BLaER1 treated with 17β-estradiol and CSF1 and Interleukin-3, amounts not matched to agents 10 nM and 100 nM (cell line): ENCODE results near the gene FHOD3.

ENCODE experiments used
- H3K27ac ChIP-seq, 11 experiments: shearing (Covaris generic); formaldehyde crosslinking; 2 replicates each; pipeline ENCODE4 v1.8.1; 2022
- H3K27me3 ChIP-seq, 11 experiments: shearing (Covaris generic); formaldehyde crosslinking; 2 replicates each; pipeline ENCODE4 v1.8.1; 2022
- H3K36me3 ChIP-seq, 11 experiments: shearing (Covaris generic); formaldehyde crosslinking; 2 replicates each; pipeline ENCODE4 v1.8.1; 2022
- H3K4me1 ChIP-seq, 10 experiments: shearing (Covaris generic); formaldehyde crosslinking; 2 replicates each; pipeline ENCODE4 v1.8.1; 2022
- H3K4me2 ChIP-seq, 11 experiments: shearing (Covaris generic); formaldehyde crosslinking; 2 replicates each; pipeline ENCODE4 v1.8.1; 2022
- H3K4me3 ChIP-seq, 10 experiments: shearing (Covaris generic); formaldehyde crosslinking; 2 replicates each; pipeline ENCODE4 v1.8.1; 2022
- H3K9ac ChIP-seq, 11 experiments: shearing (Covaris generic); formaldehyde crosslinking; 2 replicates each; pipeline ENCODE4 v1.8.1; 2022
- H3K9me3 ChIP-seq, 11 experiments: shearing (Covaris generic); formaldehyde crosslinking; replicated peaks in 1 of 11; 2 replicates each; pipeline ENCODE4 v1.8.1; 2022
- H4K20me1 ChIP-seq, 11 experiments: shearing (Covaris generic); formaldehyde crosslinking; 2 replicates each; pipeline ENCODE4 v1.8.1; 2022
- Cebpa-rat ChIP-seq, 11 experiments: shearing (Covaris generic); IDR thresholded peaks; 2 replicates each; pipeline ENCODE4 v1.8.1; 2022

The FHOD3 gene

GRCh38 chr18:36634573-36635216 is 337.2 kb downstream of the FHOD3 start:
- Histone ChIP-seq H3K9ac (no peak overlapping the region), H3K4me2 (peak overlapping the region; percentile 34 to 80 (median 56); a peak in 20 of 22 replicates), H3K9me3 (peaks cover 2 to 12% (median 3%) of the 10 kb centered on the region in 11 experiments; a peak in 17 of 22 replicates), H3K36me3 (no peaks in the 10 kb centered on the region), H3K4me1 (peaks cover 6 to 85% (median 56%) of the 10 kb centered on the region in 10 experiments), H3K27ac (no peak overlapping the region), H3K27me3 (no peaks in the 10 kb centered on the region), H3K4me3 (no peak overlapping the region), H4K20me1 (no peaks in the 10 kb centered on the region)
- no peak for TF ChIP-seq Cebpa-rat (IDR thresholded peaks at IDR 0.05)

GRCh38 chr18:36635414-36636096 is 338.0 kb downstream of the FHOD3 start:
- Histone ChIP-seq H3K4me2 (peak overlapping the region in 9 of 11 experiments; percentile 3 to 80 (median 56); a peak in 18 of 22 replicates), H3K27ac (no peak overlapping the region), H3K9ac (no peak overlapping the region), H3K4me1 (peaks cover 6 to 76% (median 48%) of the 10 kb centered on the region in 10 experiments), H3K9me3 (peaks cover 0 to 8% (median 0%) of the 10 kb centered on the region in 11 experiments; a peak in 1 of 22 replicates), H3K4me3 (no peak overlapping the region), H3K27me3 (no peaks in the 10 kb centered on the region), H4K20me1 (no peaks in the 10 kb centered on the region), H3K36me3 (no peaks in the 10 kb centered on the region)
- TF ChIP-seq Cebpa-rat (IDR thresholded peaks at IDR 0.05) = no peak

DNA sequence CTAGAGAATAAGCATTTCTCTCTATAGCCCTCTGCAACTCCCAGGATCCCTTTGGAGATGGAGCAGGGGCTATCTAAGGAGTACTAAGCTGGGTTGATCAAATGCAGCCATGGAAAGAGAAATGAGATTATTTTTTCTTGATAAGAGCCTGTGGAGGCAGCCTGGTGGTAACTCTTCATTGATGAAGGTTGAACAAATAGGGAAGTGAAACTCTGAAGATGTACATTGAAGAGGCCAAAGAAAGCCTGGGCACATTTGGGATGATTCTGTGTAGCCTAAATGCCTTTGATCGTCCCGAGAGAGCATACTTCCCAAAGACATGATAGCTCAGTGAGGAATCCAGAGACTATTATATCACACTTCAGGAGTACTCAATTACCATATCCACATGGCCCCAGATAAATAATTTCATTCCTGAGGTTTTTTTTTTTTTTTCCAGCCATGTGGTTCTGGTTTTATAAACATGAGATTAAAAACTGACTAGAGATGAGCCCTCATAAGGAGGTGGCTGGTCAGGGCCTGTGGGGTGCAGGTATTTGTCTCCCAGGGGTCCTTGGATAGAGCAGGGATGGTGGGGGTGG is 338.8 kb downstream of the FHOD3 start:
- no peak for TF ChIP-seq Cebpa-rat (IDR thresholded peaks at IDR 0.05)
- H3K27me3 ChIP-seq = no peaks in the 10 kb centered on the region
- peaks cover 0 to 8% (median 0%) of the 10 kb centered on the region in 11 experiments; a peak in 1 of 22 replicates for H3K9me3 ChIP-seq
- H3K4me2 ChIP-seq = peak overlapping the region in 9 of 11 experiments; percentile 3 to 80 (median 56); a peak in 18 of 22 replicates
- no peak overlapping the region for H3K4me3 ChIP-seq
- no peak overlapping the region for H3K9ac ChIP-seq
- no peak overlapping the region for H3K27ac ChIP-seq
- no peaks in the 10 kb centered on the region for H3K36me3 ChIP-seq
- no peaks in the 10 kb centered on the region for H4K20me1 ChIP-seq
- peaks cover 6 to 68% (median 40%) of the 10 kb centered on the region in 10 experiments for H3K4me1 ChIP-seq

GRCh38 chr18:36638224-36638623 is 340.7 kb downstream of the FHOD3 start:
- Histone ChIP-seq H3K4me2 (no peak overlapping the region), H3K27ac (no peak overlapping the region), H3K27me3 (no peaks in the 10 kb centered on the region), H4K20me1 (no peaks in the 10 kb centered on the region), H3K9ac (no peak overlapping the region), H3K36me3 (no peaks in the 10 kb centered on the region), H3K4me1 (peaks cover 6 to 52% (median 34%) of the 10 kb centered on the region in 10 experiments), H3K4me3 (no peak overlapping the region), H3K9me3 (no peaks in the 10 kb centered on the region)
- no peak for TF ChIP-seq Cebpa-rat (IDR thresholded peaks at IDR 0.05)

DNA sequence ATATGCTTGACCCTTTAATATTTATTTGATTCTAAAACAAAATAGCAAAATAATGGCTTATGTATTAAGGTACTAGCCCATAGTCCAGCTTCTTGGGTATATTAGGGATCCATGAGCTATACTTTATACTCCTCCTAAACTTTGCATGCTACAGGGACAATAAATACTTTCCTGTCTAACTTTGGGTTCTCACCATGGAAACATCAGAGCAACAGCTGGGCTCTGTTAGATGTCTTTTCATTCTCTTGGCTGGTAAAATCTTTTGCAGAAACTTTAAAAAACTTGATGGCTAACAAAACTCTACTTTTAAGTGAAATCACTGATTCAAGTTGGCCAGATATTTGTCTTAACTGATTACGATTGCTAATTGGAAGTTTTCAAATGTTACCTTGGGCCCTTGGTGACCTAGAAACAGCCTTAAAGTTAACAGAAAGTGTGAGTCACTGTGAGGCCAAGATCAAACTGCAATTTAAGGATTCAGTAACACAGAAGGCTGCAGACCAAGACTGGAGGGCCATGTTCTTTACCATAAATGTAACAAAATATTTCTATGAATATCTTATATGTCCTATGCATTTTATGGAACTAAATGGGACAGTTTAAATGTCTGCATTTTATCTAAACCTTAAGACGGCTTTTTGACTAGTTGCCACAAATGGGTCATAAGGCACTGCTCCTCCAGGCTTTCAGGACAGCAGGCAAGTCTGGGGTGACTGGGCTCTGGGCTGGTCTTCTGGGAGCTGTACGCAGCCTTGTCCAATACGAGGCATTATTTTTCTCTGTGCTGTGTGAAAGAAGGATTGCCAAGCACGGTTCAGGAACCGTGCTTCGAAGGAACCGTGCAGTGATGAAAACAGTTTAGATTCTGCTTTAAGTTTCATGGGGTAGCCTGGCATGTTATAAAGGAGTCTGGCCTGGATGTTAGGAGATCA is 342.8 kb downstream of the FHOD3 start:
- Histone ChIP-seq H4K20me1 (no peaks in the 10 kb centered on the region), H3K36me3 (no peaks in the 10 kb centered on the region), H3K9me3 (no peaks in the 10 kb centered on the region), H3K4me3 (no peak overlapping the region), H3K9ac (no peak overlapping the region), H3K4me1 (peaks cover 0 to 33% (median 16%) of the 10 kb centered on the region in 10 experiments; a peak in 17 of 20 replicates), H3K4me2 (no peak overlapping the region), H3K27me3 (no peaks in the 10 kb centered on the region), H3K27ac (no peak overlapping the region)
- TF ChIP-seq Cebpa-rat (IDR thresholded peaks at IDR 0.05) = no peak

- H3K4me2 ChIP-seq = no peak overlapping the region
- no peaks in the 10 kb centered on the region for H3K36me3 ChIP-seq
- H4K20me1 ChIP-seq = no peaks in the 10 kb centered on the region
- no peak overlapping the region for H3K27ac ChIP-seq
- no peaks in the 10 kb centered on the region for H3K27me3 ChIP-seq
- no peak overlapping the region for H3K4me3 ChIP-seq
- TF ChIP-seq Cebpa-rat (IDR thresholded peaks at IDR 0.05) = no peak
- H3K9ac ChIP-seq = no peak overlapping the region
- no peaks in the 10 kb centered on the region for H3K9me3 ChIP-seq
- peaks cover 0 to 9% (median 0%) of the 10 kb centered on the region in 10 experiments; a peak in 1 of 20 replicates for H3K4me1 ChIP-seq
Measured at GRCh38 chr18:36643061-36643460, 345.5 kb downstream of the FHOD3 start.

- no peaks in the 10 kb centered on the region for H3K4me1 ChIP-seq
- TF ChIP-seq Cebpa-rat (IDR thresholded peaks at IDR 0.05) = no peak
- no peak overlapping the region for H3K4me2 ChIP-seq
- no peaks in the 10 kb centered on the region for H3K27me3 ChIP-seq
- no peak overlapping the region for H3K9ac ChIP-seq
- H3K36me3 ChIP-seq = no peaks in the 10 kb centered on the region
- no peaks in the 10 kb centered on the region for H3K9me3 ChIP-seq
- H4K20me1 ChIP-seq = no peaks in the 10 kb centered on the region
- H3K27ac ChIP-seq = no peak overlapping the region
- no peak overlapping the region for H3K4me3 ChIP-seq
Measured at GRCh38 chr18:36648803-36649202, 351.3 kb downstream of the FHOD3 start.

DNA sequence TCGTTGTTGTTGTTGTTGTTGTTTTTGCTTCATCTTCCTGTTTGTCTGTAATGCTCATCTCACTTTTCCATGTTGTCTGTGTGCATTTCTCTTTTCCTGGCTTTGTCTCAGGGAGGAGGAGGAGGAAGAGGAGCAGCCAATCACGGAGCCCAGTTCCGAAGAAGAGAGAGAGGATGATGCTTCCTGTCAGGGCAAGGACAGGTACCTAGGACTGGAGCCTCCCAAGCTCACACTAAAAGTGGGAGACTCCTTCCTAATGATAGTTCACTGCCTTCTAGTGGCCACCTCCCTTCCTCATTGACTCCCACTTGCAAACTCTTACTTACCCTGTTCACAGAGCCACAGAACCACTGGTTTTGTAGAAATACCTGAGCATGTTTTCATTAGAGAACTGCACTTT is 351.7 kb downstream of the FHOD3 start:
- Histone ChIP-seq H3K9me3 (no peaks in the 10 kb centered on the region), H3K27ac (no peak overlapping the region), H3K27me3 (no peaks in the 10 kb centered on the region), H3K4me2 (no peak overlapping the region), H3K9ac (no peak overlapping the region), H3K36me3 (no peaks in the 10 kb centered on the region), H3K4me1 (no peaks in the 10 kb centered on the region), H4K20me1 (no peaks in the 10 kb centered on the region), H3K4me3 (no peak overlapping the region)
- no peak for TF ChIP-seq Cebpa-rat (IDR thresholded peaks at IDR 0.05)

DNA sequence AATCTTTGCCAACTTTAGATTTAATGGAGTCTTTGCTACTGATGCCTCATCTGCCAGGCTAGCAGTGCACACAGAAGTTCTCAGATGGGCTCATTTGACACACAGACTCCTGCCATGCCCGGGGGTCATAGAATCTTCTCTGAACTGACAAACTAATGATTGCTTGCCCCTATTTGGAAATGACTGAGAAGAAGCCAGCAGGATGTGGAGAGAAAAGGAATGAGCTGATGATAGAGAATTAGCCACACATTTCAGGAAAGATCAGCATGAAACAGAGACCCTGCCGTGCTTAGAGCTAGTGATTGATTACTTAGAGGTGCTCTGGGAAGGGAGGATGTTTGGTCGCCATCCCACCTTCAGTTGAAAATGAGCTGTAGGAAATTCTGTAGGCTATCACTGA is 352.8 kb downstream of the FHOD3 start:
- Histone ChIP-seq H3K36me3 (no peaks in the 10 kb centered on the region), H3K4me1 (0 out of 20 replicates have a peak, but pooled peaks cover 0 to 2% (median 0%) of the 10 kb centered on the region in 10 experiments), H3K27me3 (no peaks in the 10 kb centered on the region), H4K20me1 (no peaks in the 10 kb centered on the region), H3K27ac (no peak overlapping the region), H3K9ac (no peak overlapping the region), H3K9me3 (no peaks in the 10 kb centered on the region), H3K4me3 (no peak overlapping the region), H3K4me2 (no peak overlapping the region)
- TF ChIP-seq Cebpa-rat (IDR thresholded peaks at IDR 0.05) = no peak
